Esophagus muscularis mucosa (tissue), 4 donors: ENCODE results near the gene GJA10. TPM values are rescaled to one million over a fixed set of nuclear protein-coding genes. Genes with fewer than 3 reads are reported as not detected.
"Not testable (repeated sequence)": the region's sequence is repeated elsewhere in the genome, so short reads cannot be mapped to it uniquely, and the experiment has no call there.

Experiments
- DNase-seq: peaks from one replicate; pipeline ENCODE4 v3.0.0-alpha.2; 2017; ENCODE audit errors: extremely low spot score
- H3K27ac ChIP-seq, 4 donors: fragments of 200-600 bp; sonication (generic); replicated peaks in 1 of 4; 1 replicate in 3 of 4; 2 replicates in 1 of 4; pipeline ENCODE4 v1.5.1; 2016 to 2019; ENCODE audit warnings: mild to moderate bottlenecking in 1 of 4
- H3K27me3 ChIP-seq, 4 donors: fragments of 200-600 bp; sonication (generic); one replicate each; pipeline versions ENCODE4 v1.5.1 to v1.6.0; 2016 to 2019
- H3K36me3 ChIP-seq, 4 donors: fragments of 200-600 bp; sonication (generic); one replicate each; pipeline ENCODE4 v1.5.1; 2016 to 2019
- H3K4me1 ChIP-seq, 4 donors: fragments of 200-600 bp; sonication (generic); one replicate each; pipeline ENCODE4 v1.5.1; 2016 to 2019
- H3K4me3 ChIP-seq, 4 donors: fragments of 200-600 bp; sonication (generic); 1 replicate in 2 of 4; 2 replicates in 2 of 4; pipeline ENCODE4 v1.5.1; 2016 to 2019; ENCODE audit warnings: mild to moderate bottlenecking in 4 of 4, moderate library complexity in 1 of 4
- H3K9me3 ChIP-seq, 4 donors: fragments of 200-600 bp; sonication (generic); 1 replicate in 3 of 4; 2 replicates in 1 of 4; pipeline ENCODE4 v1.5.1; 2016 to 2019
- CTCF ChIP-seq, 3 experiments: fragments of 200-600 bp in 2 of 3; fragments of 450-650 bp in 1 of 3; sonication (generic) in 2 of 3; IDR thresholded peaks; one replicate each; pipeline ENCODE4 v1.5.1; 2017 to 2019; ENCODE audit warnings: antibody characterized with exemption in 3 of 3, mild to moderate bottlenecking in 2 of 3, moderate library complexity in 1 of 3
- EP300 ChIP-seq: sonication (generic); formaldehyde crosslinking; IDR thresholded peaks from one replicate; pipeline ENCODE4 v1.6.1; 2017; ENCODE audit warnings: antibody characterized with exemption
- POLR2A ChIP-seq: fragments of 450-650 bp; IDR thresholded peaks from one replicate; pipeline ENCODE4 v1.6.1; 2017; ENCODE audit warnings: antibody characterized with exemption, moderate library complexity, mild to moderate bottlenecking, low read depth
- POLR2AphosphoS5 ChIP-seq, 2 donors: sonication (generic); formaldehyde crosslinking; IDR thresholded peaks; one replicate each; pipeline ENCODE4 v1.6.1; 2017; ENCODE audit warnings: antibody characterized with exemption in 2 of 2
- WGBS: methylation state at CpG from one replicate; pipeline ENCODE4 v1.1.5; 2018; 5-methylcytosine and 5-hydroxymethylcytosine counted together
- intact Hi-C: fragments of 100-400 bp; cut with DNase I; formaldehyde crosslinking; loops from one replicate; pipeline ENCODE4 v1.15.1; 2023
- total RNA-seq, 4 donors: library from RNA; depleted of rRNA; stranded (reverse); fragments of >200 nt; gene quantifications; one replicate each; pipeline versions ENCODE4 v1.1.0 to v1.2.1, GENCODE V29; 2016

Gene GJA10
- total RNA-seq, 4 donors from 2014 or later, result not detected

DNA sequence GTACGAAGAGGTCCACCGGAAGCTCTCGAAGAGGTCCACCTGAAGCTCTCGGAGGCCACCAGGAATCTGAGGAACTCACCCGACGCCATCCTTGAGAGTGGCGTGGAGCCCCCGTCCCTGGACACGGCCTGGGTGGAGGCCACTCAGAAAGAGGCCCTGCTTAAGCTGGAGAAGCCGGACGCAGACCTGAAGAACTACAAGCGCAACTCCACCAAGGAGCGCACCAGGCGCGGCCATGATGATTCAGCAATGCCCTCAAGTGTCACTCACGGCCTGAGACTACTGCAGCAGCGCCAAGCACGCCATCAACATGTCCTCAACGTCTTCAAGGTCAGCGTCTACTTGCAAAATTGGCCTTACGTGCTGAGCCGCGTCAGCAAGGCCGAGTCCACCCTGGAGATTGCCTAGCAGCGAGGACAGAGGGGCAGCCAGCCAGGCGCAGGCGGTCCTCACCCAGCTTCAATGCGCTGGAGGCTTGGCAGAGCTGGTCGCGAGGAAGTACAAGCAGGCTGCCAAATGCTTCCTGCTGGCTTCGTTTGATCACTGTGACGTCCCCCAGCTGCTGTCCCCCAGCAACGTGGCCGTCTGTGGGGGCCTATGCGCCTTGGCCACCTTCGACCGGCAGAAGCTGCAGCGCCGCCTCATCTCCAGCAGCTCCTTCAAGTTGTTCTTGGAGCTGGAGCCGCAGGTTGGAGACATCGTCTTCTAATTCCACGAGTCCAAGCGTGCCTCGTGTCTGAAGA, 7.7 kb upstream of the GJA10 start:
- no peak for DNase-seq
- H3K4me3 ChIP-seq, result no peak overlapping the region
- WGBS, result 96% methylated on average over 23 of the region's 44 CpGs
- H3K27me3 ChIP-seq, result peaks cover 0 to 32% (median 2%) of the 10 kb centered on the region in 4 donors
- H3K4me1 ChIP-seq, result peaks cover 0 to 7% (median 6%) of the 10 kb centered on the region in 4 donors
- intact Hi-C loops, result no loop called here
- no peak overlapping the region for H3K27ac ChIP-seq
- no peaks in the 10 kb centered on the region for H3K36me3 ChIP-seq
- TF ChIP-seq CTCF (IDR thresholded peaks at IDR 0.05) (no peak), POLR2A (no peak), EP300 (no peak), POLR2AphosphoS5 (IDR thresholded peaks at IDR 0.05) (no peak)
- H3K9me3 ChIP-seq, result no peaks in the 10 kb centered on the region

DNA sequence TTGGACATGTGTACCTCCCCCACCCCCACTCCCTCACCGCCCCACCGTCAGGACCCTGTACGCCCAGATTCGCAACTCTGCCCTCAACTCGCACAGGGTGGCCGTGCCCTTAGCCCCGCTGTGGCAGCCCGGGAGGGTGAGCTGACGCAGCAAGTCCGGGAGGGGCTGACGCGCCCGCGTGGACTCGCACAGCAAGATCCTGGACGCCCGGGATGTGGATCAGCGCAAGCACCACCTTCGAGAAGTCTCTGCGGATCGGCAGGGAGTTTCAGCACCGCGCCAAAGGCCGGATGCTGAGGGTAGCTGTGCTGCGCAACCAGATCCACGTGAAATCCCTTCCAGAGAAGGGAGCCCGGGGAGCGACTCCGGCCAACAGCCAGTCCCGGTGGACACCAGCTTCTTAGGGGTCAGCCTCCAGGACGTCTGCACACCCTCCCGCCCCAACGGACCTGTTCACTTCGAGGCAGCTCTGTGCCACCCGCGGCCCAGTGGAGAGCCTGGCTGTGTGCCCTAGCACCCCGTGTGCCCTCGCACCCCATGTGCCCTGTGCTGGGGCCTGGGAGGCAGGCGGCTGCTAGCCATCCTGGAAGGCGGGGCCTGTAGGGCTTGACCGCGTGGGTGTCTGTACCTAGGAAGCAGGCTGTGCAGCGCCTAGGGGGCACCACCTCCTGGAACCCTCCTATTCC, 6.7 kb upstream of the GJA10 start:
- no peaks in the 10 kb centered on the region for H3K36me3 ChIP-seq
- H3K27ac ChIP-seq, result no peak overlapping the region
- DNase-seq, result no peak
- intact Hi-C loops, result no loop called here
- peaks cover 0 to 42% (median 2%) of the 10 kb centered on the region in 4 donors for H3K27me3 ChIP-seq
- TF ChIP-seq CTCF (IDR thresholded peaks at IDR 0.05) (no peak), EP300 (no peak), POLR2AphosphoS5 (IDR thresholded peaks at IDR 0.05) (no peak), POLR2A (no peak)
- peaks cover 0 to 7% (median 6%) of the 10 kb centered on the region in 4 donors for H3K4me1 ChIP-seq
- H3K9me3 ChIP-seq, result no peaks in the 10 kb centered on the region
- 42% methylated on average over 16 of the region's 43 CpGs for WGBS
- H3K4me3 ChIP-seq, result peak overlapping the region in 1 of 4 donors; percentile 5

DNA sequence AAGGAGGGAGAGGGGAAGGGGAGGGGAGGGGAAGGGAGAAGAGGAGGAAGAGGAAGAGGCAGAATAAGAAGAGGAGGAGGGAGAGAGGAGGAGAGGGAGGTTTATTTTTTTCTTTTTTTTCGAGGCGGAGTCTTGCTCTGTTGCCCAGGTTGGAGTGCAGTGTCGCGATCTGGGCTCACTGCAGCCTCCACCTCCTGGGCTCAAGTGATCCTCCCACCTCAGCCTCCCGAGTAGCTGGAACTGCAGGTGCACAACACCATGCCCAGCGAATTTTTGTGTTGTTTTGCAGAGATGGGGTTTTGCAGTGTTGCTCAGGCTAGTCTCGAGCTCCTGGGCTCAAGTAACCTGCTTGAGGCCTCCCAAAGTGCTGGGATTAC, 6.1 kb upstream of the GJA10 start:
- WGBS, result 88% methylated on average over 7 of the region's 7 CpGs
- no peaks in the 10 kb centered on the region for H3K36me3 ChIP-seq
- no peaks in the 10 kb centered on the region for H3K9me3 ChIP-seq
- no peak overlapping the region for H3K27ac ChIP-seq
- TF ChIP-seq CTCF (IDR thresholded peaks at IDR 0.05) (no peak), POLR2AphosphoS5 (IDR thresholded peaks at IDR 0.05) (no peak), EP300 (no peak), POLR2A (no peak)
- no peak for DNase-seq
- peak overlapping the region in 1 of 4 donors; percentile 5 for H3K4me3 ChIP-seq
- H3K4me1 ChIP-seq, result peaks cover 0 to 7% (median 6%) of the 10 kb centered on the region in 4 donors
- intact Hi-C loops, result no loop called here
- H3K27me3 ChIP-seq, result peaks cover 0 to 48% (median 2%) of the 10 kb centered on the region in 4 donors

- 82% methylated on average over 3 of the region's 3 CpGs for WGBS
- Histone ChIP-seq H3K27ac (no peak overlapping the region), H3K4me3 (no peak overlapping the region), H3K36me3 (no peaks in the 10 kb centered on the region), H3K4me1 (peaks cover 0 to 7% (median 6%) of the 10 kb centered on the region in 4 donors), H3K9me3 (no peaks in the 10 kb centered on the region), H3K27me3 (peaks cover 0 to 55% (median 2%) of the 10 kb centered on the region in 4 donors)
- DNase-seq, result no peak
- TF ChIP-seq EP300 (no peak), POLR2A (no peak)
- intact Hi-C loops, result no loop called here
Measured at GRCh38 chr6:89888871-89889270, 5.4 kb upstream of the GJA10 start.

- intact Hi-C loops, H3K27ac ChIP-seq, H3K9me3 ChIP-seq, DNase-seq, H3K4me1 ChIP-seq, H3K4me3 ChIP-seq, H3K36me3 ChIP-seq: not testable (repeated sequence)
- 12% methylated on average over 11 of the region's 11 CpGs for WGBS
- H3K27me3 ChIP-seq, result peaks cover 0 to 74% (median 2%) of the 10 kb centered on the region in 4 donors
Measured at GRCh38 chr6:89890845-89891528, 3.3 kb upstream of the GJA10 start.

GRCh38 chr6:89892577-89892976, 1.7 kb upstream of the GJA10 start:
- DNase-seq, intact Hi-C loops, H3K36me3 ChIP-seq, H3K9me3 ChIP-seq, H3K4me1 ChIP-seq, H3K4me3 ChIP-seq, H3K27ac ChIP-seq: not testable (repeated sequence)
- WGBS, result 88% methylated on average over 8 of the region's 8 CpGs
- peaks cover 0 to 62% (median 2%) of the 10 kb centered on the region in 4 donors for H3K27me3 ChIP-seq
